ENCODE measurements around the gene PRAC2. TPM values are rescaled to one million over a fixed set of nuclear protein-coding genes. Genes with fewer than 3 reads are reported as not detected.

PRAC2 gene
- total RNA-seq, 1 donor from 2014 or later = not detected

DNA sequence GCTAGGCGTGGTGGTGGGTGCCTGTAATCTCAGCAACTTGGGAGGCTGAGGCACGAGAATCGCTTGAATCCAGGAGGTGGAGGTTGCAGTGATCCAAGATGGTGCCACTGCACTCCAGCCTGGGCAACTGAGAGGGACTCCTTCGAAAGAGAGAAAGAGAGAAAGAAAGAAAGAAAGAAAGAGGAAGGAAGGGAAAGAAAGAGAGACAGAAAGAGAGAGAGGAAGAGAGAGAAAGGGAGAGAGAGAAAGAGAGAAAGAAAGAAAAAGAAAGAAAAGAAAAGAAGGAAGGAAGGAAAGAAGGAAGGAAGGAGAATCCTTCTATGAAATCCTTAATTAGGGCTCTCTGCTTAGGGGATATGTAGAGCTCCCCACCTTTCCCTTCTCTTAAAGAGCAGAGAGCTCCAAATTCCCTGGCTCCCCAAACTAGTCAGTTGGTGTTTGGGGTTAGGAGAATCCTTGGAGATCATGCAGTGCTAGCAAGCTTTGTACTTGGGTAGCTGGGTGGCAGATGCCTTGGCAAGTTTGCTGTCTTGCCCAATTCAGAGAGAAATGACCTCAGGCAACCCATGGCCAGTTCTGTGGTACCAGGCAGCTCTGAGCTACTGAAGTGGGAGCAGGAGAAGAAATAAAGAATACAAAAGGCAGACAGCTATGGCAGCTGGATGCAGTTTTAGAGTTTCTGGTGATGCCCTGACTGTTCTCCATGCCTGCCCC is 14.5 kb downstream of the PRAC2 start:
- TF ChIP-seq, protein P1, sequence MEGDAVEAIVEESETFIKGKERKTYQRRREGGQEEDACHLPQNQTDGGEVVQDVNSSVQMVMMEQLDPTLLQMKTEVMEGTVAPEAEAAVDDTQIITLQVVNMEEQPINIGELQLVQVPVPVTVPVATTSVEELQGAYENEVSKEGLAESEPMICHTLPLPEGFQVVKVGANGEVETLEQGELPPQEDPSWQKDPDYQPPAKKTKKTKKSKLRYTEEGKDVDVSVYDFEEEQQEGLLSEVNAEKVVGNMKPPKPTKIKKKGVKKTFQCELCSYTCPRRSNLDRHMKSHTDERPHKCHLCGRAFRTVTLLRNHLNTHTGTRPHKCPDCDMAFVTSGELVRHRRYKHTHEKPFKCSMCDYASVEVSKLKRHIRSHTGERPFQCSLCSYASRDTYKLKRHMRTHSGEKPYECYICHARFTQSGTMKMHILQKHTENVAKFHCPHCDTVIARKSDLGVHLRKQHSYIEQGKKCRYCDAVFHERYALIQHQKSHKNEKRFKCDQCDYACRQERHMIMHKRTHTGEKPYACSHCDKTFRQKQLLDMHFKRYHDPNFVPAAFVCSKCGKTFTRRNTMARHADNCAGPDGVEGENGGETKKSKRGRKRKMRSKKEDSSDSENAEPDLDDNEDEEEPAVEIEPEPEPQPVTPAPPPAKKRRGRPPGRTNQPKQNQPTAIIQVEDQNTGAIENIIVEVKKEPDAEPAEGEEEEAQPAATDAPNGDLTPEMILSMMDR (IDR thresholded peaks at IDR 0.05; ENCODE audit: insufficient read depth, low read depth, low read length) = no peak
- no peak for TF ChIP-seq EZH2 (IDR thresholded peaks at IDR 0.05; ENCODE audit: insufficient read depth, low read length)
- FAIRE-seq = no peak
- Mint-ChIP-seq H3K4me1 (ENCODE audit: low read depth, unreplicated experiment) (peaks cover 2% of the 10 kb centered on the region), H3K4me3 (ENCODE audit: unreplicated experiment) (no peak overlapping the region), H3K36me3 (ENCODE audit: low read depth, unreplicated experiment) (no peaks in the 10 kb centered on the region), H3K27ac (ENCODE audit: unreplicated experiment) (no peak overlapping the region), H3K9me3 (ENCODE audit: unreplicated experiment) (peaks cover 18% of the 10 kb centered on the region), H3K27me3 (ENCODE audit: low read depth, unreplicated experiment) (peaks cover 95% of the 10 kb centered on the region)
- H3K36me3 ChIP-seq (ENCODE audit: insufficient read depth, low read length) = no peaks in the 10 kb centered on the region
- H3K27ac ChIP-seq (ENCODE audit: low read depth, low read length) = no peak overlapping the region
- no peaks in the 10 kb centered on the region for H3K9me3 ChIP-seq (ENCODE audit: insufficient read depth, low read depth, low read length)
- no peak for DNase-seq (ENCODE audit: low read depth)
- H3K27me3 ChIP-seq (ENCODE audit: insufficient read depth, low read length) = peaks cover 94% of the 10 kb centered on the region
- H3K4me1 ChIP-seq (ENCODE audit: insufficient read depth, low read length) = no peaks in the 10 kb centered on the region
- no peak overlapping the region for H3K4me2 ChIP-seq (ENCODE audit: low read length)
- no peak overlapping the region for H3K9ac ChIP-seq (ENCODE audit: low read length)
- H2AFZ ChIP-seq (ENCODE audit: low read depth, low read length) = no peak overlapping the region
- H4K20me1 ChIP-seq (ENCODE audit: insufficient read depth, low read length) = no peaks in the 10 kb centered on the region
- no peak overlapping the region for H3K4me3 ChIP-seq (ENCODE audit: insufficient read depth, low read depth, low read length)
- H3K79me2 ChIP-seq (ENCODE audit: insufficient read depth, low read length) = no peaks in the 10 kb centered on the region

- Histone ChIP-seq H3K9ac (ENCODE audit: low read length) (no peak overlapping the region), H4K20me1 (ENCODE audit: insufficient read depth, low read length) (no peaks in the 10 kb centered on the region), H3K9me3 (ENCODE audit: insufficient read depth, low read depth, low read length) (no peaks in the 10 kb centered on the region), H3K79me2 (ENCODE audit: insufficient read depth, low read length) (no peaks in the 10 kb centered on the region), H3K4me1 (ENCODE audit: insufficient read depth, low read length) (no peaks in the 10 kb centered on the region), H3K4me3 (ENCODE audit: insufficient read depth, low read depth, low read length) (no peak overlapping the region), H3K27ac (ENCODE audit: low read depth, low read length) (no peak overlapping the region), H2AFZ (ENCODE audit: low read depth, low read length) (no peak overlapping the region), H3K27me3 (ENCODE audit: insufficient read depth, low read length) (peaks cover 94% of the 10 kb centered on the region), H3K36me3 (ENCODE audit: insufficient read depth, low read length) (no peaks in the 10 kb centered on the region), H3K4me2 (ENCODE audit: low read length) (no peak overlapping the region)
- Mint-ChIP-seq H3K27me3 (ENCODE audit: low read depth, unreplicated experiment) (peaks cover 97% of the 10 kb centered on the region), H3K9me3 (ENCODE audit: unreplicated experiment) (peaks cover 18% of the 10 kb centered on the region), H3K4me1 (ENCODE audit: low read depth, unreplicated experiment) (peaks cover 2% of the 10 kb centered on the region), H3K4me3 (ENCODE audit: unreplicated experiment) (no peak overlapping the region), H3K27ac (ENCODE audit: unreplicated experiment) (no peak overlapping the region), H3K36me3 (ENCODE audit: low read depth, unreplicated experiment) (no peaks in the 10 kb centered on the region)
- DNase-seq (ENCODE audit: low read depth) (no peak), FAIRE-seq (no peak)
- TF ChIP-seq EZH2 (IDR thresholded peaks at IDR 0.05; ENCODE audit: insufficient read depth, low read length) = no peak
- TF ChIP-seq, protein P1 (IDR thresholded peaks at IDR 0.05; ENCODE audit: insufficient read depth, low read depth, low read length) = no peak
Observed at GRCh38 chr17:48738424-48738802, 15.4 kb downstream of the PRAC2 start.

DNA sequence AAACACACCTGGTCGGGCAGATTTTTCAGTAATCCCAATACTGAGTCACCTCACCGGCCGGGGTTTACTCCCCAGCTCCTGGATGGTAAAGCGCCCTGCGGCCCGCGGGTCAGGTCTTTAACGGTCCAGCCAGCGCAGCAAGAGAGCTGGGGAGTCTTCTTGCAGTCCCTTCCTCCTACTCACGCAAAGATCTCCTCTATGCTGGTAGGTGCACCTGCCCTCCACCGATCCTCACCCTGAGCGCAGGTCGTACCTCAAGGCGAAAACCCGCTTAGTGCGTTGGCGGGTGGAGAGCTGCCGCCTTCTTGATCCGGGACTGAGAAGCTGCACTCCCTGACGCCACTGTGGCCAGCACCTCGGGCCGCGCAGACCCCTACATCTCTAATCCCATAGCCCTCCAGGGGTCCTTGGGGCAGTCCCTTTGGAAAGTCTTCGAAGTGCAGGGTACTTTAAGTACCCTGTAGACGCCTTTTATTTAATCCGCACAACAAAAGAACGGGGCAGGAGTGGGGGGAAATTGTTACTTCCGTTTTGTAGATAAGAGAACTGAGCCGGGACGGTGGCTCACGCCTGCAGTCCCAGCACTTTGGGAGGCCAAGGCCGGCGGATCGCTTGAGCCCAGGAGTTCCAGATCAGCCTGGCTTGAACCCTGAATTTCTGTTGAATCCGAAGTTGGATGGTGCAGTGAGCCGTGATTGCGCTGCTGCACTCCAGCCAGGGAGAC is 16.0 kb downstream of the PRAC2 start:
- DNase-seq (ENCODE audit: low read depth) (no peak), FAIRE-seq (no peak)
- Mint-ChIP-seq H3K9me3 (ENCODE audit: unreplicated experiment) (peaks cover 13% of the 10 kb centered on the region), H3K27me3 (ENCODE audit: low read depth, unreplicated experiment) (peaks cover 97% of the 10 kb centered on the region), H3K36me3 (ENCODE audit: low read depth, unreplicated experiment) (no peaks in the 10 kb centered on the region), H3K4me1 (ENCODE audit: low read depth, unreplicated experiment) (no peaks in the 10 kb centered on the region), H3K27ac (ENCODE audit: unreplicated experiment) (no peak overlapping the region), H3K4me3 (ENCODE audit: unreplicated experiment) (no peak overlapping the region)
- Histone ChIP-seq H3K9ac (ENCODE audit: low read length) (no peak overlapping the region), H4K20me1 (ENCODE audit: insufficient read depth, low read length) (no peaks in the 10 kb centered on the region), H2AFZ (ENCODE audit: low read depth, low read length) (no peak overlapping the region), H3K4me3 (ENCODE audit: insufficient read depth, low read depth, low read length) (no peak overlapping the region), H3K4me1 (ENCODE audit: insufficient read depth, low read length) (no peaks in the 10 kb centered on the region), H3K79me2 (ENCODE audit: insufficient read depth, low read length) (no peaks in the 10 kb centered on the region), H3K9me3 (ENCODE audit: insufficient read depth, low read depth, low read length) (no peaks in the 10 kb centered on the region), H3K4me2 (ENCODE audit: low read length) (no peak overlapping the region), H3K27me3 (ENCODE audit: insufficient read depth, low read length) (peaks cover 93% of the 10 kb centered on the region), H3K27ac (ENCODE audit: low read depth, low read length) (no peak overlapping the region), H3K36me3 (ENCODE audit: insufficient read depth, low read length) (no peaks in the 10 kb centered on the region)
- TF ChIP-seq, protein P1 (IDR thresholded peaks at IDR 0.05; ENCODE audit: insufficient read depth, low read depth, low read length) = no peak
- peak; percentile 58 for TF ChIP-seq EZH2 (IDR thresholded peaks at IDR 0.05; ENCODE audit: insufficient read depth, low read length)

All from astrocyte (in vitro differentiated cells and primary cell).